H1 (cell line): ENCODE results near the gene KLC4. TPM values are rescaled to one million over a fixed set of nuclear protein-coding genes. Genes with fewer than 3 reads are reported as not detected.
"Not testable (repeated sequence)": the region's sequence is repeated elsewhere in the genome, so short reads cannot be mapped to it uniquely, and the experiment has no call there.

Experiments used
- CTCF ChIA-PET: fragments of 300-600 bp; sonication (Branson Sonifier 250); formaldehyde crosslinking; loops from one replicate; lab custom pipeline; 2021; ENCODE audit not compliant: partially characterized antibody; lab: Charles Lee
- POLR2A ChIA-PET: fragments of 300-600 bp; sonication (Branson Sonifier 250); formaldehyde crosslinking; loops from one replicate; lab custom pipeline; 2021; ENCODE audit warnings: inconsistent platforms; ENCODE audit not compliant: partially characterized antibody; lab: Charles Lee
- DNase-seq, 2 experiments: peaks; one replicate each; pipeline versions ENCODE4 v3.0.0 to v3.0.0-alpha.2; 2010 to 2022; ENCODE audit warnings: low spot score in 2 of 2, low read depth in 1 of 2, mixed read lengths in 1 of 2
- FAIRE-seq: peaks from 2 replicates; lab custom pipeline; 2011; peaks lifted over from hg19 to GRCh38; lab: Jason Lieb, UNC
- H2AFZ ChIP-seq: 2 replicates; pipeline ENCODE4 v1.8.1; 2012; ENCODE audit warnings: low read length, inconsistent platforms
- H2AK5ac ChIP-seq: 2 replicates; pipeline ENCODE4 v1.6.1; 2013; ENCODE audit warnings: low read depth, low read length
- H2BK120ac ChIP-seq: replicated peaks from 2 replicates; pipeline ENCODE3; 2013; ENCODE audit warnings: low read depth, low read length, inconsistent platforms
- H2BK12ac ChIP-seq: 2 replicates; pipeline ENCODE4 v1.6.1; 2013; ENCODE audit warnings: low read depth, low read length
- H2BK15ac ChIP-seq: 2 replicates; pipeline ENCODE4 v1.6.1; 2013; ENCODE audit warnings: low read length
- H2BK20ac ChIP-seq: 2 replicates; pipeline ENCODE4 v1.6.1; 2013; ENCODE audit warnings: low read length
- H2BK5ac ChIP-seq: 2 replicates; pipeline ENCODE4 v1.6.1; 2013; ENCODE audit warnings: low read depth, low read length
- H3K14ac ChIP-seq: 2 replicates; pipeline ENCODE4 v1.6.1; 2013; ENCODE audit warnings: inconsistent platforms; ENCODE audit not compliant: insufficient read length
- H3K18ac ChIP-seq: 2 replicates; pipeline ENCODE4 v1.6.1; 2013; ENCODE audit warnings: low read length; ENCODE audit errors: extremely low read depth
- H3K23ac ChIP-seq: 2 replicates; pipeline ENCODE4 v1.6.1; 2013; ENCODE audit warnings: inconsistent platforms; ENCODE audit not compliant: insufficient read length
- H3K23me2 ChIP-seq: 2 replicates; pipeline ENCODE4 v1.6.1; 2013; ENCODE audit warnings: low read depth, low read length
- H3K27ac ChIP-seq: 2 replicates; pipeline ENCODE4 v1.6.1; 2011; ENCODE audit warnings: low read depth, low read length, inconsistent platforms
- H3K27me3 ChIP-seq, 4 experiments: replicated peaks in 1 of 4; 1 replicate in 1 of 4; 2 replicates in 3 of 4; pipeline versions ENCODE4 v1.6.1 to v1.8.1; 2011 to 2013; ENCODE audit warnings: low read length in 3 of 4, mild to moderate bottlenecking in 3 of 4, inconsistent platforms in 2 of 4, mixed read lengths in 2 of 4, moderate library complexity in 1 of 4; ENCODE audit not compliant: control insufficient read depth in 3 of 4, insufficient read depth in 3 of 4; ENCODE audit errors: extremely low read depth in 1 of 4
- H3K36me3 ChIP-seq, 4 experiments: 2 replicates each; pipeline versions ENCODE4 v1.6.1 to v1.8.1; 2011 to 2013; ENCODE audit warnings: mild to moderate bottlenecking in 4 of 4, low read length in 3 of 4, moderate library complexity in 2 of 4, control low read depth in 1 of 4, inconsistent platforms in 1 of 4; ENCODE audit not compliant: insufficient read depth in 4 of 4, control insufficient read depth in 2 of 4
- H3K4ac ChIP-seq: replicated peaks from 2 replicates; pipeline ENCODE3; 2013; ENCODE audit warnings: low read length, low read depth, mixed read lengths, inconsistent platforms; ENCODE audit not compliant: insufficient read length
- H3K4me1 ChIP-seq, 4 experiments: replicated peaks in 1 of 4; 1 replicate in 1 of 4; 2 replicates in 3 of 4; pipeline versions ENCODE4 v1.6.1 to v1.8.1; 2011 to 2013; ENCODE audit warnings: low read length in 3 of 4, inconsistent platforms in 2 of 4, mixed read lengths in 1 of 4; ENCODE audit not compliant: insufficient read depth in 4 of 4, control insufficient read depth in 3 of 4
- H3K4me2 ChIP-seq, 2 experiments: 2 replicates each; pipeline versions ENCODE4 v1.6.1 to v1.8.1; 2011 to 2013; ENCODE audit warnings: low read depth in 2 of 2, low read length in 2 of 2, control low read depth in 1 of 2, inconsistent platforms in 1 of 2, mild to moderate bottlenecking in 1 of 2; ENCODE audit not compliant: insufficient read depth in 1 of 2
- H3K4me3 ChIP-seq, 4 experiments: fragments of 200-600, 300-600 bp in 1 of 4; sonication (generic), shearing (Covaris generic), sonication (Bioruptor Twin) in 1 of 4; 2 replicates each; pipeline versions ENCODE4 v1.5.1 to v1.8.1; 2011 to 2016; ENCODE audit warnings: low read length in 4 of 4, low read depth in 3 of 4, control low read depth in 2 of 4, inconsistent platforms in 2 of 4, mild to moderate bottlenecking in 2 of 4, mixed read lengths in 1 of 4, moderate library complexity in 1 of 4; ENCODE audit not compliant: insufficient read depth in 2 of 4; ENCODE audit errors: extremely low read depth in 1 of 4
- H3K56ac ChIP-seq: replicated peaks from 2 replicates; pipeline ENCODE3; 2013; ENCODE audit warnings: low read depth, mild to moderate bottlenecking, mixed read lengths, low read length, inconsistent platforms; ENCODE audit not compliant: insufficient read length
- H3K79me1 ChIP-seq: 2 replicates; pipeline ENCODE4 v1.6.1; 2013; ENCODE audit warnings: low read depth, low read length, control low read depth
- H3K79me2 ChIP-seq, 2 experiments: 2 replicates each; pipeline versions ENCODE4 v1.6.1 to v1.8.1; 2012 to 2013; ENCODE audit warnings: low read length in 2 of 2, mild to moderate bottlenecking in 2 of 2, inconsistent platforms in 1 of 2; ENCODE audit not compliant: insufficient read depth in 2 of 2, control insufficient read depth in 1 of 2
- H3K9ac ChIP-seq, 4 experiments: replicated peaks in 1 of 4; 1 replicate in 1 of 4; 2 replicates in 3 of 4; pipeline versions ENCODE4 v1.6.1 to v1.8.1; 2011 to 2013; ENCODE audit warnings: low read depth in 3 of 4, low read length in 3 of 4, control low read depth in 2 of 4, mild to moderate bottlenecking in 2 of 4, moderate library complexity in 2 of 4, inconsistent platforms in 1 of 4; ENCODE audit errors: extremely low read depth in 1 of 4
- H3K9me3 ChIP-seq, 2 experiments: 2 replicates each; pipeline versions ENCODE4 v1.6.1 to v1.8.1; 2012 to 2013; ENCODE audit warnings: mild to moderate bottlenecking in 2 of 2, moderate library complexity in 2 of 2, control low read depth in 1 of 2, inconsistent platforms in 1 of 2, low read depth in 1 of 2, low read length in 1 of 2, mixed read lengths in 1 of 2; ENCODE audit not compliant: insufficient read depth in 2 of 2
- H4K20me1 ChIP-seq, 2 experiments: replicated peaks in 1 of 2; 2 replicates each; pipeline versions ENCODE3 to v1.8.1; 2011 to 2013; ENCODE audit warnings: inconsistent platforms in 2 of 2, low read length in 2 of 2, mild to moderate bottlenecking in 1 of 2; ENCODE audit not compliant: insufficient read depth in 2 of 2, control insufficient read depth in 1 of 2
- H4K5ac ChIP-seq: 2 replicates; pipeline ENCODE4 v1.6.1; 2013; ENCODE audit warnings: low read length, low read depth, mixed read lengths, inconsistent platforms; ENCODE audit not compliant: insufficient read length
- H4K8ac ChIP-seq: 2 replicates; pipeline ENCODE4 v1.8.0; 2013; ENCODE audit warnings: mild to moderate bottlenecking, moderate library complexity, low read length, inconsistent platforms; ENCODE audit not compliant: insufficient read depth; ENCODE audit errors: extremely low read depth
- H4K91ac ChIP-seq: replicated peaks from 2 replicates; pipeline ENCODE3; 2013; ENCODE audit warnings: low read length, mixed read lengths, inconsistent platforms; ENCODE audit not compliant: insufficient read length
- WGBS, 2 experiments: shearing (Covaris generic) in 1 of 2; methylation state at CpG; one replicate each; pipeline versions ENCODE4 v1.1.6 to v1.1.7; 2013 to 2015; ENCODE audit warnings: low lambda C conversion rate in 2 of 2, mixed read lengths in 2 of 2, inconsistent platforms in 1 of 2, low coverage in 1 of 2, missing lambda C conversion rate in 1 of 2; ENCODE audit not compliant: insufficient replicate concordance in 2 of 2, insufficient coverage in 1 of 2, insufficient read length in 1 of 2; ENCODE audit errors: extremely low coverage in 1 of 2, missing lambda C conversion rate in 1 of 2; 5-methylcytosine and 5-hydroxymethylcytosine counted together
- polyA plus RNA-seq, 7 experiments: library from polyadenylated mRNA; depleted of rRNA in 3 of 7; stranded (reverse) in 5 of 7; unstranded in 2 of 7; fragments of >200 nt in 5 of 7; fragments of 200-250 nt in 2 of 7; gene quantifications; 1 replicate in 5 of 7; 2 replicates in 1 of 7; 4 replicates in 1 of 7; pipeline versions ENCODE4 v1.2.1 to v1.2.3, GENCODE V29; 2011 to 2013; ENCODE audit warnings: missing spikeins in 2 of 7, mixed read lengths in 2 of 7
- total RNA-seq: library from RNA; stranded (reverse); fragmentation: NEBNext Ultra II Directional; extraction: Animal tissue kit (Norgen Biotek cat#: 25700); gene quantifications from 2 replicates; pipeline ENCODE4 v1.2.1, GENCODE V29; 2021

Gene KLC4
- total and polyA plus RNA-seq, 2 of the 8 experiments (the other 6 are each of a cell fraction or from before 2014, with no cell fraction given), result 15.7 to 28.5 TPM

DNA sequence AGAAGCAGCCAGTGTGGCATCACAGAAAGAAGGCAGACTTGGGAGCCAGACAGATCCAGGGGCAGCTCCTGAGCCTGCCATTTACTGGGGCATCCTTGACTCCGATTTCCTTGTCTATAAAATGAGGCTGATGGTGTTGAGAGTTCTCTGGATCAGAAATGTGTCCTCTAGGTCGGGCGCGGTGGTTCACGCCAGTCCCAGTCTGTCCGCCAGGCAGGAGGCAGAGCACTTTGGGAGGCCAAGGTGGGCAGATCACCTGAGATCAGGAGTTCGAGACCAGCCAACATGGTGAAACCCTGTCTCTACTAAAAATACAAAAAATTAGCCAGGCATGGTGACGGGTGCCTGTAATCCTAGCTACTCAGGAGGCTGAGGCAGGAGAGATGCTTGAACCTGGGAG is 58.0 kb downstream of the KLC4 start:
- not testable (repeated sequence) for H3K56ac ChIP-seq

More for the DNA sequence above, 58.0 kb downstream of the KLC4 start:
- H3K9me3 ChIP-seq, FAIRE-seq, H3K4me3 ChIP-seq, H3K27ac ChIP-seq, H3K18ac ChIP-seq, H2AK5ac ChIP-seq, H3K4me2 ChIP-seq, H3K27me3 ChIP-seq, H4K5ac ChIP-seq, H2BK12ac ChIP-seq, H3K4ac ChIP-seq, H2BK15ac ChIP-seq, H2AFZ ChIP-seq, DNase-seq, H3K36me3 ChIP-seq, H2BK120ac ChIP-seq, H2BK20ac ChIP-seq, H2BK5ac ChIP-seq, H4K20me1 ChIP-seq, H4K8ac ChIP-seq, H3K23ac ChIP-seq, H3K23me2 ChIP-seq, H3K9ac ChIP-seq, H3K14ac ChIP-seq, H4K91ac ChIP-seq: not testable (repeated sequence)
- POLR2A ChIA-PET, result interaction anchor here (1.7 kb wide), 1 partner anchor 27 kb away, joined by 3 read pairs; no protein-coding TSS in a partner anchor
- Histone ChIP-seq H3K79me1 (peaks cover 31% of the 10 kb centered on the region), H3K79me2 (peaks cover 3 to 81% of the 10 kb centered on the region in 2 experiments; a peak in 3 of 4 replicates), H3K4me1 (peaks cover 3 to 16% (median 6%) of the 10 kb centered on the region in 4 experiments; a peak in 6 of 7 replicates)
- CTCF ChIA-PET, result interaction anchor here (1.5 kb wide), 1 partner anchor 26 kb away, joined by 5 read pairs; no protein-coding TSS in a partner anchor
- WGBS, 2 experiments, result 86% methylated on average over 8 of the region's 8 CpGs; no CpG with 5 or more reads in 1 of the 2 experiments
